DMS53 treated with DMSO at 0.1 percent for 48 hours (cell line): ENCODE results near the gene VDAC2.

ENCODE experiments used
- DNase-seq: peaks from one replicate; lab custom pipeline; 2025; ENCODE audit not compliant: unreplicated experiment; lab: John Stamatoyannopoulos, UW

The VDAC2 gene

DNA sequence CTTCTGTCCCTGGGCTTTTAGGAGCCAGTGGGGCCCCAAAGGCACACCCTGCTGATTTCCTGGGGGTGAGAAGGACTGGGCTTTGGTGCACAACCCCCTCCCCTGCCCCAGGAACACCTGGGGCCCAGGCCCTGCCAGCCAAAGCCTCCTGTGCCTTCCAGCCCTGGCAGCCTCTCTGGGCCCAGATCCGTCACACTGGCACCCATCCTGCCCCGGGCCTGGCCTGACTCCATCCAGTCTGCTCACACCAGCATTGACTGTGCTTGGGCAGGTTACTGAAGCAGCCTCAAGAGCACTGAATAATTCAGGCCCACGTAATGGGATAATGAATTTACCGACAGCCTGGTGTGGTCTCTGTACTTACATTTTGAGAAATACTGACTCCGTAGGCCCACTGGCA, 37.2 kb downstream of the VDAC2 start:
- DNase-seq = no peak

DNA sequence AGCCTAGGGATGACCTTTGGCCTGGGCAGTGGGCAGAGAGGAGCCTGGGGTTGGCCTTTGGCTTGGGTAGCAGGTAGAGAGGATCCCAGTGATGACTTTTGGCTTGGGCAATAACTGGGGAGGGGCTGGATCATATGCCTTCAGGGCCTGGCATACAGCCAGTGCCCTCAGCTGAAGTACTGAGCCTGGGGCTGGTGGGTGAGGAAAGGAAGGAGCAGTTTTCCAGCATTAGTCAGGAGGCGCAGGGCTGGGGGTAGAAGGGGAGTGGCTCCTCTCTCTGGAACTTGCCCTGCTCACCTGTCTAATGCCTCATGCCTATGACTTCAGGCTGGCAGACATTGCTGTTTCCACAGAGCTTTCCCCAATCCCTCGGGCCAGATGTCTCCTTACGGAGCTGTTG, 40.3 kb downstream of the VDAC2 start:
- DNase-seq = no peak

DNA sequence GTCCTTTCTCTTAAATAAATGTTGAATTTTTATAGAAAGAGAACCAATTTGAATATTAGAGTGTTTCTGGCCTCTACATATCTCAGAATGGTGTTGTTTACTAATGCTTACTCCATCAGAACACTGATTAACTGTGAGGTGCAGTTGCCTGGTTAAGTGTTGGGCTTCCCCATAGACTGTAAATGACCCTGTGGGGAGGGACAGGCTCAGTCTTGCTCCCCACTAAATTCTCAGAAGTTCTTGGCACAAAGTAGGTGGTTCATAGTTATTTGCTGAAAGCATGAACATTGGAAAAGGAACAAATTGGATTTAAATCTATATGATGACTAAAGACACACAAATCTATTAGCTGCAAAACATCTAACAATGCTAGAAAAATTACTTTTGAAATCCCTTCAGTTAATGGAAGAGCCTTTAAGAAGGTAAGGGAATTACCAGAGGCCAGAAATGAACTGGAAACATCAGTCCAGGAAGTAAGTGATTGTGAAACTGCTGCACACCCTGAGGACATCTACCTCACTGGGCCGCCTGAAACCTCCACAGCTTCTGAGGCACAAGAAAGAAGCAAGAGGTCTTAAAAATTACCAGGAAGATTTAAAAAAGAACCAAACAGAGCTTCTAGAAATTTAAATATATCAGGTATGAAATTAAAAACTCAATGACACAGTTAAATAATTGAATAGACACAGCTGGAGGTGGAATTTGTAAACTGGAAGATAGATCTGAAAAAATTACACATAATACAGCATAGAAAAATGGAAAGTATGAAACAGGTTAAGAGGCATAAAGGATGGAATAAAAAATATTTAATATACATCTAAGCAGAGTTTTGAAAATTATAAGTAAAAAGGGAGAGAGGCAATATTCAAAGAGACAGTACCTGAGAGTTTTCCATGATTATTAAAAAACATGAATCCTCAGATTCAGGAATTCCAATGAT, 43.0 kb downstream of the VDAC2 start:
- DNase-seq = no peak

DNA sequence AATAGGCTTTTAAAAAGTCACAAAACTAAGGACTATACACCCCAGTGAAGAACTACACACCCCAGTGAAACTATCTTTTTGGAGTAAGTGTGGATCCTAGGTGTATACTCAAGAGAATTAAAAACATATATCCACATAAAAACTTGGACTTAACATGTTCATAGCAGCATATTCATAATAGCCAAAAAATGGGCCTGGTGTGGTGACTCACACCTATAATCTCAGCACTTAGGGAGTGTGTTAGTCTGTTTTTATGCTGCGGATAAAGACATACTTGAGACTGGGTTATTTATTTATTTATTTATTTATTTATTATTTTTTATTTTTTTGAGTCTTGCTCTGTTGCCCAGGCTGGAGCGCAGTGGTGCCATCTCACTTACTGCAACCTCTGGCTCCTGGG, 44.1 kb downstream of the VDAC2 start:
- DNase-seq = no peak

DNA sequence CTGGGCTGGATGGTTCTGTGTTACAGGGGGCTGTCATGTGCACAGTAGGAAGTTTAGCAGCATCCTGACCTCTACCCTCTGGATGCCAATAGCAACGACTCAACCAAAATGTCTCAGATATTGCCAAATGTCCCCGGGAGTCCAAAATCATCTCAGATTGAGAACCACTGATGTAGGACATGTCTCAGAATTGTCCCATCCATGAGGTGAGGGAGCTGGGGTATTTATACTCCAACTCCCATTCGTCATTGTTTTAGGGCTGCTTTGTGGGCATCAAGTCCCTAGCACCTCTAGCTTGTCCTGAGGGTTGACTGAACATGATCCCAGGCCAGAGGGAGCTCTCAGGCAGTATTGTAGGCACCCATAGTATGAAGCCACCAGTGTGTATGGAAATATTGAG, 50.4 kb downstream of the VDAC2 start:
- DNase-seq = no peak

DNA sequence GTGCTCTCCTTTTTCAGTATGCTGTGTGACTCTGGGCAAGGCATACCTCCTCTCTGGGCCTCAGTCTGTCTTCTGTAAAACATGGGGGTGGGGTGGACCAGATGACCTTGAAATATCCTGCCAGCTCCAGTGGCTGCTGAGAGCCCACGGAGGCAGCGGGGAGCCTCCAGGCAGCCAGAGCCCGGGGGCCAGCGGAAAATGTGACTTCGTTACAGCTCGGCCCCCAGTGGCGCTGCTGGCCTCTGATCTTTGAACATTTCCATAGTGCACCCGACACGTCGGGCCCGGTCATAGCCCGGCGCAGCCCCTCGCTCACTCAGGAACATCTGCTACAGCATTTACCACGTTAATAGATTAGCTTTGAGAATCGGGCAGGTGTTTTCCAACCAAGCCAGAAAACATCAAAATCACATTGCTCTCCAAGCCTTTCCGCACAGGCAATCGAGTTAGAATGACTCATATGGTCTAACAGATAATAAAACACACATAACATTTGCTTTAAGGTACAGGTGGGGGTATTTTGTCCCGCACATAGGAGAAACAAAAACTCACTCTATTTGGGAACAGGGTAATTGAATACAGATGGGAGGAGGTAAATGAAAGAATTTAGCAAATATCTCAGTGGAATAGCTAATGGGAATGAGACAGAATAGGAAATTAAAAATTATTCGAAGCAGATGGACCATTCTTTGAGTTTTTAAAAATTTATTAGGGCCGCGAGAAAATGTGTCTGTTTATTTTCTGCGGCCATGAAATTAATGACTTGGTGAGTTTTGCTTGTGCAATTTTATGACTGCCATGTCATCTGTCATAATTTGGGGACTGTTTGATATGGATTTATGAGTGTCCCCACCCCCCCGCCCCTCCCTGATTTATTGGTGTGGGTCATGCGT, 51.5 kb downstream of the VDAC2 start:
- DNase-seq = peak; percentile 72

DNA sequence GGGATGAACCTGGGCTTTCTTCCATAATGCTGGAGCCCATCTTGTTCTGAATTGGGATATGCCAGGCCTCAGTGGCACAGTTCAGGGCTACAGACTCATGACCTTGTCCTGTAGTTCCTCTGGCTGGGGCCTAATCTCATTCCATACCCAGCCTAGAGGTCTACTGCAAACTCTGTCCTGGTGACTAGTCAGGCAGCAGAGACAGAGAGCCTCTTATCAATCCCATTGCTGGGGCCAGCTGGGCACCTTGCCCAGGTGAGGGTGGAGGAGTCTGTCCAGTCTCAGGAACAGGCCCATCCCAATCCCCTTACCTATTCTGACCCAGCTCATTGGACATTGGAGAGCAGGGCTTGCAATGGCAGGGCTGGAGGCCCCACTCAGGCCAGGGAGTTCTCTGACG, 53.2 kb downstream of the VDAC2 start:
- DNase-seq = no peak

DNA sequence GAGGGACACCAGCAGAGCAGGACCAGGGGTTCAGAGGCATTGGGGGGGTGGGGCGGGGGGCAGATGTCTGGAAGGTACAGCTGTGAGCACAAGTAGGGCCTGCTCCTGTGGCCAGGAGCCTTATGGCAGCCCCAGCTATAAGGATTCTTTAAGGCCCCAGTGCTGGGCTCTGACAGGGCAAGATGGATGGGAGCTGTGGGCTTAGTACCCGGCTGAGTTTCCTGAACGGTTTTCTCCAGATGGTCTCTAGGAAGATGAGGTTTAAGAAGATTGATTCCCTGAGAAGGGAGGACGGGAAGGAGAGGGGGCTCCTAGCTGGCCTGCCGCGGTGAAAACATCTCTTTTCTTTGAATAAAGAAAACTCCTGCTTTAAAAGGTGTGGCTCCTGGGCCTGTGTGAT, 55.3 kb downstream of the VDAC2 start:
- no peak for DNase-seq

DNA sequence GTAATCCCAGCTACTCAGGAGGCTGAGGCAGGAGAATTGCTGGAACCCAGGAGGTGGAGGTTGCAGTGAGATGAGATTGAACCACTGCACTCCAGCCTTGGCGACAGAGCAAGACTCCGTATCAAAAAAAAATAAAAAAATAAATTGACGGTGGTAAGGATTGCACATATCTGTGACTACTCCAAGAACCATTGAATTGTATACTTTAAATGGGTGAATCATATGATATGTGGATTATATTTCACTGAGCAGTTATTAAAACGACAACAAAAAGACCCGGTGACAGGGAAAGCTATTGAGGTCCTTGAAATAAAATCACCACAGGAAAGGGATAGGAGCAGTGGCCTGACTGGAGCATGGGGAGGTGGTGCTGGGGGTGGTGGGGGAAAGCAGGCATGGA, 56.3 kb downstream of the VDAC2 start:
- DNase-seq = no peak

DNA sequence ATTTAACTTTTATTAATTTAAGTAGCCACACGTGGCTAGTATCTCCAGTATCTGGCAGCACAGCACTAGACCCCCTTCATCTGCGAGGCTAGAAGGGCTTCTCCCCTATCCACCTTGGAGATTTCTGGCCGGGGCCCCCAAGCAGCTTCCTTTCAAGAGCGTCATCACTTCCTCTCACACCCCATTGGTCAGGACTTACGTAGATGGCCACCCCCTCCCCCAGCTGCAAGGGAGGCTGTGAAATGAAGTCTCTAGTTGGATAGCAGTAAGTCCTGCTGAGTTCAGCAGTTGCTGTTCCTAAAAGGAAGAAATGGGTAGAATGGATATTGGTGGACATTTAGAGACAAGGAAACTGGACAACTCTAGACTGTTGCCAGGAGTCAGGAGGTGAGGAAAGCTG, 59.0 kb downstream of the VDAC2 start:
- no peak for DNase-seq

DNA sequence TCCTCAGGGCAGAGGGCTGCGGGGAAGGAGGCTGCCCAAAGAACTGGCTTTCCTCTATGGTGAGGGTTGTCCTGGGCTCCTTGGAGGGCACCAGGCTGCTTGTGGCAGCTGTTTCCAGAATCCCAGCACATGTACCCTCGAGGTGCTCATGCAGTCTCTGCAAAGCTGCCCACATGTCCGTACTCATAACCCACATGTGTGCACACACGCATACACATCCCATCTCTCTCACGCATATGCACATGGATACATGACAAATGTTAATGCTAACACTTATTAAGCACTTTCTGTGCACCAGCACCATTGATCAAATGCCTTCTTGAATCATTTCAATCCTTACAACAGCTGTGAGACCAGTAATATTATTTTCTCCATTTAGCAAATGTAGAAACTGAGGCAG, 61.5 kb downstream of the VDAC2 start:
- no peak for DNase-seq

DNA sequence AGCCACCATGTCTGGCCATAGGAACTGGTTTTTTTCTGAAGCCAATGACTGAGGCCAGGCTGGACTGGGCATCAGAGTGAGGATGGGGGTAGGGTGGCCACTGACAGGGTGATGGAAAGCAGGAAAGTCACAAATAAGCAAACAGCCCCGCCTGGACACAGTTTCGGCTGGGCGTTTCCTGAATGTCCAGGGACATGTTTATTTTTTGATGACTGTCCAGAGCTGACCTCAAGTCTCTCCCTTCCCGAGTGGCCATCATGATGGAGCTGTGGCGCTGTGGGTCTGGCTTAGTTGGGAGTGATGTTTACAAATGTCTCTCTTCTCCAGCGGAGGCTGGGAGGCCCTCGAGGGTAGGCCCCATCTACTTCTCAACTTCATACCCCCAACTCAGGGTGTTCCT, 62.3 kb downstream of the VDAC2 start:
- no peak for DNase-seq

DNA sequence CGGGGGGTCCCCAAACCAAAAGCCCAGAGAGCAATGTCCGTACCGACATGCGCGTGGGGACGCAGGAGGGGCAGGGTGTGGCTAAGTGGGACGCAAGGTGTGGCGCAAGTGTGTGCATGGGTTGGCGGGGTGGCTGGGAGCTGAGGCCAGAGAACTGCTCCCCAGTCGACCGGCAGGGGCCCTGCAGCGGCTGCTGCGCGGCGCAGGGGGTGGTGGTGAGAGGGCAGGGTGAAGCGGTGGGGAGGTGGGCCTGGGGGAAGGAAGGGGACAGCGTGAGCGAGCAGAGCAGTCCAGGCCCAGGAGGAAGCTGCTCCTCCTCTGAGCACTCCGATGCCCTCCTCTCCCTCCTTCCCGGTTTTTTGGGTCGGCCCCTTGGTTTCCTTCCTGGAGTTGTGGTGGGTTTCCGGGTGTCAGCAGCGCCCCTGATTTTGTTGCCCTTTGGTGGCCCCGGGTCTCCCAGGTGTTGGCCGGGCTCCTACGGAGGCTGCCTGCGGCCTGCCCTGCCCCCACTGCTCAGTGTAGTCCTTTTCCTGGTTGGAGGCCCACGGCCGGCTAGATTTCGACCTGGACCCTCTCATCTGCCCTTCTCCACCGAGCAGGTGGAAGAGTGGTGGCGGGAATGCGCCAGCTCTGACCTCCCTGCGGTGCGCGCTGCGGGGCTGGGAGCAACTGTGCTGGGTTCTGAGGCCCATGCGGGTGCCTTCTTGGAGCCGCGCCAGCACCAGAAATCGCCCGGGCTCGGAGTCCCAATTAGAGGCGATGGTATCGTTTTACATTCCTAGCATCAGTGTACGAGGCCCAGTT, 65.7 kb downstream of the VDAC2 start:
- no peak for DNase-seq

DNA sequence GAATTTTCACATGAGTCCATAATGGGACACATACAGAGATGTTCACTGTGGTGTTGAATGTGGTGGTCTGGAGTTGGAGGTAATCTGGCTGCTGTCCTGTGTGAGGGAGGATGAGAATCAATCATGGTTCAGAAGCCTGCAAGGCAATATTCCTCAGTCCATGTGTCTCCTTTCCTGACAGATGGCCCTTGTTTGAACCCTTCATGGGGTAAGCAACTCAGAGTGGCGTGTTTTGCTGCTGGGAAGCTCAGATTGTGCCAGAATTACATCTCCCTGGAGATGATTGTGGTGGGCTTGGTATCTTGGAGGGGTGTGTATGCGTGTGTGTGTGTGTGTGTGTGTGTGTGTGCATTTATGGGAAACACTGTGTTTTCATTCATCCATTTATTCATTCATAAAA, 69.6 kb downstream of the VDAC2 start:
- DNase-seq = no peak
